Osteoblast (primary cell): ENCODE measurements around the gene OBP2A. TPM values are rescaled to one million over a fixed set of nuclear protein-coding genes. Genes with fewer than 3 reads are reported as not detected.

Source experiments
- DNase-seq: peaks from one replicate; pipeline ENCODE4 v3.0.0; 2011; ENCODE audit warnings: low spot score, mixed read lengths; ENCODE audit not compliant: insufficient read length; ENCODE audit errors: missing footprints
- H2AFZ ChIP-seq: 2 replicates; pipeline ENCODE4 v1.6.0; 2011; ENCODE audit warnings: mild to moderate bottlenecking, low read length
- H3K27ac ChIP-seq: 2 replicates; pipeline ENCODE4 v1.5.1; 2011; ENCODE audit warnings: mild to moderate bottlenecking, low read depth, low read length, moderate library complexity
- H3K27me3 ChIP-seq: 2 replicates; pipeline ENCODE4 v1.6.0; 2012; ENCODE audit warnings: mild to moderate bottlenecking, control low read depth, inconsistent platforms, low read length, moderate library complexity; ENCODE audit not compliant: insufficient read depth
- H3K36me3 ChIP-seq: 2 replicates; pipeline ENCODE4 v1.5.1; 2011; ENCODE audit warnings: mild to moderate bottlenecking, low read length, control low read depth, moderate library complexity; ENCODE audit not compliant: insufficient read depth
- H3K4me1 ChIP-seq: 2 replicates; pipeline ENCODE4 v1.5.1; 2011; ENCODE audit warnings: mild to moderate bottlenecking, low read length, control low read depth, moderate library complexity; ENCODE audit not compliant: insufficient read depth
- H3K4me2 ChIP-seq: 2 replicates; pipeline ENCODE4 v1.6.0; 2011; ENCODE audit warnings: mild to moderate bottlenecking, low read length; ENCODE audit not compliant: insufficient read depth
- H3K4me3 ChIP-seq: fragments of 200-600 bp; sonication (generic); 3 replicates; pipeline ENCODE4 v1.5.1; 2012; ENCODE audit warnings: mild to moderate bottlenecking, low read length, inconsistent platforms; ENCODE audit not compliant: insufficient read depth
- H3K79me2 ChIP-seq: 2 replicates; pipeline ENCODE4 v1.6.0; 2012; ENCODE audit warnings: mild to moderate bottlenecking, low read length, control low read depth, inconsistent platforms; ENCODE audit not compliant: insufficient read depth
- H3K9me3 ChIP-seq: 2 replicates; pipeline ENCODE4 v1.5.1; 2011; ENCODE audit warnings: low read depth, low read length, control low read depth
- H4K20me1 ChIP-seq: 2 replicates; pipeline ENCODE4 v1.6.0; 2012; ENCODE audit warnings: mild to moderate bottlenecking, low read length, control low read depth; ENCODE audit not compliant: insufficient read depth
- CTCF ChIP-seq: IDR thresholded peaks from 2 replicates; pipeline ENCODE4 v1.5.1; 2011; ENCODE audit warnings: mild to moderate bottlenecking, low read depth, low read length, moderate library complexity; ENCODE audit errors: extremely low read depth
- total RNA-seq: library from RNA; depleted of rRNA; stranded (reverse); fragments of >200 nt; gene quantifications from 2 replicates; pipeline ENCODE4 v1.2.3, GENCODE V29; 2012

Gene OBP2A
- total RNA-seq, 1 donor = not detected

GRCh38 chr9:135568026-135568425 lies 22.1 kb downstream of the OBP2A start:
- H3K36me3 ChIP-seq = no peaks in the 10 kb centered on the region
- no peak overlapping the region for H3K4me3 ChIP-seq
- H3K79me2 ChIP-seq = no peaks in the 10 kb centered on the region

GRCh38 chr9:135570456-135570855 lies 24.5 kb downstream of the OBP2A start:
- H3K4me2 ChIP-seq = no peak overlapping the region
- H3K79me2 ChIP-seq = no peaks in the 10 kb centered on the region
- no peaks in the 10 kb centered on the region for H3K4me1 ChIP-seq
- H3K4me3 ChIP-seq = no peak overlapping the region
- TF ChIP-seq CTCF = no peak
- no peaks in the 10 kb centered on the region for H3K9me3 ChIP-seq
- DNase-seq = no peak
- H4K20me1 ChIP-seq = no peaks in the 10 kb centered on the region
- no peak overlapping the region for H2AFZ ChIP-seq
- no peaks in the 10 kb centered on the region for H3K36me3 ChIP-seq
- H3K27ac ChIP-seq = no peak overlapping the region
- H3K27me3 ChIP-seq = no peaks in the 10 kb centered on the region

More at GRCh38 chr9:135568026-135568425, 22.1 kb downstream of the OBP2A start:
- Histone ChIP-seq H2AFZ (no peak overlapping the region), H3K9me3 (no peaks in the 10 kb centered on the region), H3K4me2 (no peak overlapping the region), H3K27me3 (no peaks in the 10 kb centered on the region), H4K20me1 (no peaks in the 10 kb centered on the region), H3K27ac (no peak overlapping the region), H3K4me1 (no peaks in the 10 kb centered on the region)
- peak; percentile 25 for DNase-seq
- no peak for TF ChIP-seq CTCF

DNA sequence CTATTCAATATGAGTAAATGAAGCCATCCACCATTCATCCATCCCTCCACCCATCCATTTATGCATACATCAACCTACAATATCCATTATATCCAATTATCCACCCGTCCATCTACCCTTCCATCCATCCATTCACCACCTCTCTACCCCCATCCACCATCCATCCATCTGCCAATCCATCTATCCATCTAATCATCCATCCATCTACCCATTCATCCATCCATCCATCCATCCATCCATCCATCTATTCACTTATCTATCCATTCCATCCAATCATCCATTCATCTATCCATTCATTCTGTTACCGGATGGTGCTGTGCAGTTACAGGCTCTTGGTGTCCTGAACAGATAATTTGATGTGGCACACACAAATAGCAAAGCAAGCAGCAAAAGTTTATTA lies 26.3 kb downstream of the OBP2A start:
- Histone ChIP-seq H3K79me2 (no peaks in the 10 kb centered on the region), H4K20me1 (no peaks in the 10 kb centered on the region), H3K9me3 (no peaks in the 10 kb centered on the region), H3K4me1 (no peaks in the 10 kb centered on the region), H3K27me3 (no peaks in the 10 kb centered on the region), H2AFZ (no peak overlapping the region), H3K4me3 (no peak overlapping the region), H3K27ac (no peak overlapping the region), H3K36me3 (no peaks in the 10 kb centered on the region), H3K4me2 (no peak overlapping the region)
- no peak for DNase-seq
- no peak for TF ChIP-seq CTCF

- Histone ChIP-seq H3K27me3 (no peaks in the 10 kb centered on the region), H3K9me3 (no peaks in the 10 kb centered on the region), H4K20me1 (no peaks in the 10 kb centered on the region), H3K4me2 (no peak overlapping the region), H3K27ac (no peak overlapping the region), H3K4me3 (no peak overlapping the region), H3K36me3 (no peaks in the 10 kb centered on the region), H3K4me1 (no peaks in the 10 kb centered on the region), H3K79me2 (no peaks in the 10 kb centered on the region), H2AFZ (no peak overlapping the region)
- no peak for DNase-seq
- TF ChIP-seq CTCF = no peak
Measured at GRCh38 chr9:135573124-135573523, 27.2 kb downstream of the OBP2A start.
